ENCODE measurements around the gene DMKN.

Gene DMKN

DNA sequence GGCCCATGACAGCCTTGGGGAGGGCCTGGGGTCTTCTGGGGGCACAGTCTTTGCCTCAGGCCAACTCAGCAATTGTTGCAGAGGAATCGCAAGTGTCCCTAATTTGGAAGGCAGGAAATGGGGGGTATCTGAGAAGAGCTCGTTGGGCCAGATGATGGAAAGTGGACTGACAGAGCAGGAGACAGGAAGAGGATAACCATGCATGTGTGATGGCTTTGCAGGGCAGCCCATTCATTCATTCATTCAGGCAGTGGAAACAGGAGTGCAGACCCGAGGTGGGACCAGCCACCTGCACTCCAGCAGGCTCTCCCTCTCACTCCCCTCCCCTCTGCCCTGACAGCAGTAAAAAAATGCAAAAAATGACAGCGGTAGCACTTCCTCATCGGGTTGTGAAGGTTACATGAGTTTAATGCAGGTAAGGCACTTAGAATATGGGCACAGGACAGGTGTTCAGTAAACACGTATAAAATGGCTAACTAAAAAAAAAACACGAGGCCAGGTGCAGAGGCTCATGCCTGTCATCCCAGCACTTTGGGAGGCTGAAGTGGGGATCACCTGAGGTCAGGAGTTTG is 27.0 kb upstream of the DMKN start:
- H3K27ac ChIP-seq, result no peak overlapping the region
- TF ChIP-seq, protein P1, sequence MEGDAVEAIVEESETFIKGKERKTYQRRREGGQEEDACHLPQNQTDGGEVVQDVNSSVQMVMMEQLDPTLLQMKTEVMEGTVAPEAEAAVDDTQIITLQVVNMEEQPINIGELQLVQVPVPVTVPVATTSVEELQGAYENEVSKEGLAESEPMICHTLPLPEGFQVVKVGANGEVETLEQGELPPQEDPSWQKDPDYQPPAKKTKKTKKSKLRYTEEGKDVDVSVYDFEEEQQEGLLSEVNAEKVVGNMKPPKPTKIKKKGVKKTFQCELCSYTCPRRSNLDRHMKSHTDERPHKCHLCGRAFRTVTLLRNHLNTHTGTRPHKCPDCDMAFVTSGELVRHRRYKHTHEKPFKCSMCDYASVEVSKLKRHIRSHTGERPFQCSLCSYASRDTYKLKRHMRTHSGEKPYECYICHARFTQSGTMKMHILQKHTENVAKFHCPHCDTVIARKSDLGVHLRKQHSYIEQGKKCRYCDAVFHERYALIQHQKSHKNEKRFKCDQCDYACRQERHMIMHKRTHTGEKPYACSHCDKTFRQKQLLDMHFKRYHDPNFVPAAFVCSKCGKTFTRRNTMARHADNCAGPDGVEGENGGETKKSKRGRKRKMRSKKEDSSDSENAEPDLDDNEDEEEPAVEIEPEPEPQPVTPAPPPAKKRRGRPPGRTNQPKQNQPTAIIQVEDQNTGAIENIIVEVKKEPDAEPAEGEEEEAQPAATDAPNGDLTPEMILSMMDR (conservative IDR thresholded peaks at IDR 0.05), result no peak

DNA sequence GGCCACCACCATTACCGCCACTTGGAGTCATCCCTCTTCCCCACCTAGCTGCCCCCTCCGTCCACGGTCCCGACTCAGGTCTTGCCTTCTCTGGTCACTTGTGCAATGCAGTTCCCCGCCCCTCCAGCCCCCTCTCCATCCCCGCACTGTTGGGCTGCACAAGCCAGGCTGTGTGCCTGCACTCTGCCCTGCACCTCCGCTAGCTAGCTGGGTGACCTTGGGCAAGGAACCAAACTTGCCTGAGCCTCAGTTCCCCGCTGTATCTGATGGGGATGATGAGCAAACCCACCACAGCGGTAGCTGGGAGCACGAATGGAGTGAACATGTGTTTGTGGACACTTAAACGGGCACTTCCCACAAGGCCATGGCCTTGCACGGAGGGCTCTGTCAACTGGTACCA is 26.4 kb upstream of the DMKN start:
- H3K27ac ChIP-seq, result no peak overlapping the region
- TF ChIP-seq, protein P1 (conservative IDR thresholded peaks at IDR 0.05), result no peak

DNA sequence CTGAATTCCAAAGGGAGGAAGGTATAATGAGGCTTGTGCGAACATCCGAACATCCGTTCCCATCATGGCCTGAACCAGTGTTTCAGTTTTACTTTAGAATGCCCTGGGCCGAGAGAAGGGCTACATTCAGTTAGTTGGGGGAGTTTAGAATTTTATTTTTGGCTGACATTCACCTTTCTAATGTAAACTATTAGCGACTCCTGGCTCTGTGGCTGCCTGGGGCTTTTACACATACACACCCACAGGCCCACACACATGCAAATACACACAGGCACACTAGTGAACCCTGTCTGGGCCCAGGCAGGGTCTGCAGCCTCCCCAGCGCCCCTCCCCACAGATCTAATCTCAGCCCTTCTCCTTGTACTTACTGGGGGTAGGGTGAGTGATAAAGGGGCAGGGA is 25.9 kb upstream of the DMKN start:
- H3K27ac ChIP-seq, result no peak overlapping the region
- TF ChIP-seq, protein P1 (conservative IDR thresholded peaks at IDR 0.05), result no peak

DNA sequence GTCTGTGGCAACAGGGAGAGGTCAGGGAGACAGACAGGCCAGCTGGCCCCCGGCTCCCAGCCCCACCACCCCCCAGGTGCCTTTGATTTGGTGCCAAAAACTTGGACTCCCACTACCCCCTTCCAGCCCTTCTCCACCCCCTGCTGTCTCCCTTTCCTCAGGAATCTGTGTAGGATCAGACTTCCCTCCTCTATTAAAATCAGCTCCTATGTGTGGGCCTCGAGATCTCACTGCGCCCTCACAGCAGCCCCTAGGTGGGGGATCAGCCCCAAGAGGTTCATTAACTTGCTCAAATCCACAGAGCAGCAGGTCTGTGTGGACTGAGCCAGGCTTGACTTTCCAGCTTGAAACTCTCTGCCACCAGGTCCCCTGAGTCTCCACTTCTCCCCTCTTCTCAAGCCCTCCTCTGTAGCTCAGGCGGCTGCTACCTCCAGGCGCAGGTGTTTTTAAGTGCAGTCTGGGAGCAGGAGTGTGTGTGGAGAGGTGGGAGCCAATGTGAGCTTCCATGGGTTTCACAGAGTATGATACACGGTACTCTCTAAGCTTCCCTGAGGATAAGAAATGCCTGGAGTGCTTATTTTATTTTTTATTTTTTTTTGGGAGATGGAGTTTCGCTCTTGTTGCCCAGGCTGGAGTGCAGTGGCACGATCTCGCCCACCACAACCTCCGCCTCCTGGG is 21.5 kb upstream of the DMKN start:
- no peak overlapping the region for H3K27ac ChIP-seq
- TF ChIP-seq, protein P1 (conservative IDR thresholded peaks at IDR 0.05), result no peak

DNA sequence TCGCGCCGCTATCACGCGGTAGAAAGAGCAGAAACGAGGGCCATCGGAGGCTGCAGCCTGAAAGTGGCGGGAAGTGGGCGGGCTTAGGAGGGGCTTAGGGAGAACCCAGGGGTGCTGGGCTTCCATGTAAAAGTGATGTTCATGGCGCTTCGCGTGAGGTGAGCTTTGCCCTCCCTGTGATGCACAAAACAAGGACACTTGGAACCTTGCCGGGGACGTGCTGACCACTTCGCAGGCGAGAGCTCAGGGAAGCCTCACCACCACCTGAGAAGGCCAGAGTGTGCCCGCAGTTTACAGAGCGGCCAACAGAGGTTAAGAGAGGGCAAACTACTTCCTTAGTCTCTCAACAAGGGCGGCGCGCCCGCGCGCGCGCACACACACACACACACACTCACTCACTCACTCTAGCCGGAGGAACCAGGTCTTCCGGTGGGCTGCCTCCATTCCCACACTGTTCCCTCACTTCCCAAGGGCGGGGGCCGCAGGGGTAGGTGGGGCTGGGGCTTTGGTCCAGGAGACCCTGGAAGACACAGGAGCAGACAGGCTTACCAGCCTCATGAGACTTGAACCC is 20.5 kb upstream of the DMKN start:
- no peak overlapping the region for H3K27ac ChIP-seq
- TF ChIP-seq, protein P1 (conservative IDR thresholded peaks at IDR 0.05), result no peak

DNA sequence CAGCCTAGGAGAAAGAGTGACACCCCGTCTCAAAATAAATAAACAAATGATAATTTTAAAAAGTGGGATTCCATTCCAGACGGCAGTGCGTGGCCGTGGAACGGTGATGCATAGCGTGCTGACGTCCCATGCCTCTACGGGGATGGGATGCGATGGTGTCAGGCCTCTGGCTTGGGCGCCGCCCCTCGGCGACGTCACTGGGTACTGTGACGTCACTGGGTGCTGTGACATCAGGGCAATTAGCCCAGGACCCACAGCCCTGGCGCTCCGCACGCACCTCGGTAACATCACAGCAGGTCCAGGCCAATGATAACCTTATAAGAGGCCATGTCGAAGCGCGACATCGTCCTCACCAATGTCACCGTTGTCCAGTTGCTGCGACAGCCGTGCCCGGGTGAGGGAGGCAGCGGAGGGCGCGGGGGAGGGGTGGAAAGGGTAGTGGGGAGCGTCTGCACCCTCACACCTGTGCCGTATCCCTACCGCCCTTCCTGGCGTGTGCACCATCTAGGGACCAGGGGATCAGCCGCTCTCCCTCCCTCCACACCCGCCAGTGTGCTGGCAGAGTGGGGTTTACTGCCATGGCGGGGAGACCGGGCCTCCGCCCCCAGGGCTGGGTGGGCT is 19.9 kb upstream of the DMKN start, which contains the start of gene GAPDHS:
Gene GAPDHS (plus strand): TSS at position 256 of the 621 bp plus-strand sequence. CDS start 72 bp downstream, at position 328.
- TF ChIP-seq, protein P1 (conservative IDR thresholded peaks at IDR 0.05), result no peak
- no peak within 1 kb of the TSS for H3K27ac ChIP-seq

DNA sequence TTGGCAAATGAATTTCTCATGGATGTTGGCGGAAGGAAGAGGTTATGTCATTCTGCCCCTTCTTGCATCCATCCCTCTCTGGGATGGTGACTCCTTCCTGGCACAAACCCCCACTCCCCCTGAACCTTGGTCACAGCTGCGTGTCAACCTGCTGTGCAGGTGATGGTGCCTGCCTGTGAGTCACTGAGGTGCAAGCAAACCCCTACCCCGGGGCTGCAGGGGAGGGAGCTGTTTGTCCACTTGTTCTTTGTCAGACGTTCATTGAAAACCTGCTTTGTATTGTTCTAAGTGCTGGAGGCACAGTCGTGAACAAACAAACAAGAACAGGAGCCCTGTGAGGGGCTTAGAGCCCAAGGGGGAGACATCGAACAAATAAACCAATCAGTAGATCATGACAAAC is 17.8 kb upstream of the DMKN start:
- TF ChIP-seq, protein P1 (conservative IDR thresholded peaks at IDR 0.05), result no peak
- no peak overlapping the region for H3K27ac ChIP-seq
